Fibroblast of peridontal ligament (primary cell): ENCODE results near the gene ACVR1B.

ENCODE experiments used
- DNase-seq: peaks from one replicate; pipeline ENCODE4 v3.0.0-alpha.2; 2010; ENCODE audit errors: extremely low read depth

Gene ACVR1B

DNA sequence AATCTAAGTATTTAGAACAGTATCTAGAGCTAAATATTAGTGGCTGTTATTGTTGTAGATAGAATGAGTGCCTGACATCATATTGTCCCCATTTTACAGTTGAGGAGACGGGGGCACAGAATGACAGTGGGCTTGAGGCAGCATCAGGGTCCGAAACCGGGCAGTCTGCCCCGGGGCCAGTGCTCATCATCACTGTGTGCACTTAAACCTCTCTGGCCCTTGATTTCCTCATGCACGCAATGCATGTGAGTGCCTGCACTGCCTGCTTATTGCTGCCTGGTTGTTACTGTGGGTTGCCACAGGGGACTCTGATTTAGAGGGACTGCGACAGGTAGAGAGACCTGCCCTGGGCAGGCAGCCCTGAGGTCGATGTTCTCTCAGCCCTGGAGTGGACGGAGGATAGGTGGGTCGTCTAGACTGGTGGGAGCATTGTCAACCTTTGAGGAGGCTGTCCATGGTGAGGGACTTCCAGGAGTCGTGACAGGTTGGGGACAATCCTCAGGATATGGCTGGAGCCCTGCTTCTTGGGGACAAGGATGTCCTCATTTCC is 34.4 kb upstream of the ACVR1B start:
- DNase-seq: no peak

DNA sequence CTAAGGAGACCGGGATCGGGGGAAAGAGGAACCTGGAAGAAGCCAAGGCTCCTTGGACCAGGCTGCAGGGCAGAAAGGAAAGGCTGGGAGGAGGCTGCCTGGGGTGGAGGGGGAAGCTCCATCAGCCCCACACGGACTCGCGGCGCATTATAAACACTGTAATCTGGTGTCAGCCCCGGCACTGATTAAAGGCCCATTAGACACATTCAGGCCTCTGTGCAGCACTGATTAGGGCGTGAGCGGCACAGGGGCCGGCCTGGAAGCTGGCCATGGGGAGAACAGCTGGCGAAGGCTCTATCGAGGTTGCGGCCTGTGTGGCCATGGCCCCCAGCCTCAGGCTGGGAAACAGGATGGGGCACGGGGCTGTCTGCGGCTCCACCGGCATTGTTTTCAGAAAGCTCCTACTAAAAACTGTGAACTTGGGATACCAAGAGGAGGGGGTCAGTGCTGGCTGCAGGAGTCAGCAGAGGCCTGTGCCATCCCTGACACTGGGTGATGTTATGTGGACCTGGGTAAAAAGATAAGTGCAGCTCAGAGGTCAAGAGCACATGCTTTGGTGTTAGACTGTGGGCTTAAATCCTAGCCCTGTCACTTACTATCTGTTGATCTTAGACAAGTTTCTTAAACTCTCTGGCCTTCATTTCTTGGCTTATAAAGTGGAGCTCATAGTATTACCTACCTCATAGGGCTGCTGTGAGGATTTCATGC is 33.6 kb upstream of the ACVR1B start:
- no peak for DNase-seq

DNA sequence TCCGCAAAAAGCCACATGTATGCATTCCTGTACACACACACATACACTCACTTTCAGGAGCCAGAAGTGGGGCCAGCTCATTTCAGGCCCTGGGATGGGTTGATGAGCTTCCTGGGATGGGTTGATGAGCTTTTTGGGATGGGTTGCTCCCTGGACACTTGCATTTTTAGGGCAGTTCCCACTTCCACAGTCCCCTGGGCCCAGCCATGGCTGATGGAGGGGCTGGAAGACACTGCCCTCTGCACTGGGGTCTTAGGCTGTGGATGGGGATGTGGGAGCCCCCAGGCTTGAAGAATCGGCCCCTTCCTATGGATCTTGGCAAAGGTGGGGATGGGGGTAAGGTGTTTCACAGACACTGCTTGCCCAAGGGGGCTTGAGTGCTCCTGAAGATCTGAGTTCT is 31.5 kb upstream of the ACVR1B start:
- DNase-seq: no peak

DNA sequence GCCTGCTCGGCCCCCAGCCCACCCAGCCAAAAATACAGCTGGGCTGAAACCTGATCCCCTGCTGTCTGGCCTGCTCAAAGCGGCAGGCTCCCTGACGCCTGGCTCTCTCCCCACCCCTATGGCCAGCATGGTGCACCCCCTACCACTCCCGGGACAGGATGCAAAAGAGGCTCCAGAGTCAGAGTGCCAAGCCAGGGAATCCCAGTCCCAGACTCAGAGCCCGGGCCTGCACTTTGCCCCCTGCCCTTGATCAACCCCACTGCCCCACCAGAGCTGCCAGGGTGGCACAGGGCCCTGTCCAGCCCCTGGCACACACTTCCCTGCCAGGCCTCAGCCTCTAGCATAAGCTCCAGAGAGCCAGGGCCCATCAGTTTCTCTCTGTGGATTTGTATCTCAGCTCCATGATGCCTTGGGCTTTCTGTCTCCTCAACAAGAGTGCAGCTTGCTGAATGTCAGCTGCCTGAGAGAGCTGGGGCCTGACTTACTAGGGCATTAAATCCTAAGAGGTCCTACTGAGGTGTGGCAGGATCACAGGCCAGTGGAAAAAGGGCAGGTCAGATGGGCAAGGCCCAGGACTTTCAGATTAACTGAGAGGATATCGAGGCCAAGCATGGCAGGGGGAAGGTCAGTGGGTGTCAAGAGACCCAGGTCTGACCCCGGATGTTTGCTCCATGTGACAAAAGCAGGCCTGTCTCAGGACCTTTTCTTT is 30.3 kb upstream of the ACVR1B start:
- no peak for DNase-seq

DNA sequence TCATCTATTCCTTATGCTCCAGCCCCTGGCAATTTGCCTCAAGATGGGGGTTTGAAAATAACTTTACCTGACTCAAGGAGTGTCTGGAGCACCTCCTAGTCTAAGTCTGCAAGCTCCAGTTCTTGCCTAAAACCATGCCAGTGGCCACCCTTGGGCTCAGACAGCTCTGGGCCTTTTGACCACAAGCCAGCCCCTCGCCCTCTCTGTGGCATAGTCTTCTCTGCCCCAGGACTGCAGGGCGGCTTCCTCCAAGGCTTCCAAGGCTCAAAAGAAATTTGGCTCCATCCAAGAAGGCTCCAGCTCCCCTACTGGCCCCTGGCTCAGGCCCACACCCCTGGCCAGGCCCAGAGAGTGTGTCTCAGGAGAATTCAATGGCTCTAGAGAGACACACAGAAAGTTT is 29.4 kb upstream of the ACVR1B start:
- no peak for DNase-seq

DNA sequence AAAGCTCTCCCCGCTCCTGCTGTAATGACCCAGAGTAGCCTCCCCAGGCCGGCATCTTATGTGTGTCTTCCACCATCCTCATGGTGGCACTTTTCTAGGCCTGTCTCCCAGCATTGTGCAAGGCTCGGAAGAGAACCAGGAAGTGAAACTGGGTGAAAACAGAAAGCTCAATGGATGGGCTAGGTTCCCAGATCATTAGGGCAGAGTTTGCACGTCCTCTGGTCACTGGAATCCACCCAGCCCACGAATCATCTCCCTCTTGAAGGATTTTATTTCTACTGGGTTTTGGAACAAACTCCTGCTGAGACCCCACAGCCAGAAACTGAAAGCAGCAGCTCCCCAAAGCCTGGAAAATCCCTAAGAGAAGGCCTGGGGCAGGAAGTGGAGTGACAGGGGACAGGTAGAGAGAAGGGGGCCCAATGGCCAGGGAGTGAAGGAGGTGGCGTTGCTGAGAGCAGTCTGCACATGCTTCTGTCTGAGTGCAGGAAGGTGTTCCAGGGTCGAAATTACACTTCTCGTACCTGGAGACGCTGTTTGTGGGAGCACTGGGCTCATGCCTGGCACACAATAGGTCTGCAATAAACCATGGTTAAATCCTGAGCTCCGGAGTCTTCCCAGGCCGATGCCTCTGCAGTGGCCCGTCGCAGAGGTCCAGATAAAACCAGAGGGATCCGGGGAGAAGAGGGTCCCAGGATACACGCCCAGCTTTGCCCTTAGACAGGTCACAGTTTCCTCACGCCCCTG is 28.6 kb upstream of the ACVR1B start:
- DNase-seq: peak; percentile 90

DNA sequence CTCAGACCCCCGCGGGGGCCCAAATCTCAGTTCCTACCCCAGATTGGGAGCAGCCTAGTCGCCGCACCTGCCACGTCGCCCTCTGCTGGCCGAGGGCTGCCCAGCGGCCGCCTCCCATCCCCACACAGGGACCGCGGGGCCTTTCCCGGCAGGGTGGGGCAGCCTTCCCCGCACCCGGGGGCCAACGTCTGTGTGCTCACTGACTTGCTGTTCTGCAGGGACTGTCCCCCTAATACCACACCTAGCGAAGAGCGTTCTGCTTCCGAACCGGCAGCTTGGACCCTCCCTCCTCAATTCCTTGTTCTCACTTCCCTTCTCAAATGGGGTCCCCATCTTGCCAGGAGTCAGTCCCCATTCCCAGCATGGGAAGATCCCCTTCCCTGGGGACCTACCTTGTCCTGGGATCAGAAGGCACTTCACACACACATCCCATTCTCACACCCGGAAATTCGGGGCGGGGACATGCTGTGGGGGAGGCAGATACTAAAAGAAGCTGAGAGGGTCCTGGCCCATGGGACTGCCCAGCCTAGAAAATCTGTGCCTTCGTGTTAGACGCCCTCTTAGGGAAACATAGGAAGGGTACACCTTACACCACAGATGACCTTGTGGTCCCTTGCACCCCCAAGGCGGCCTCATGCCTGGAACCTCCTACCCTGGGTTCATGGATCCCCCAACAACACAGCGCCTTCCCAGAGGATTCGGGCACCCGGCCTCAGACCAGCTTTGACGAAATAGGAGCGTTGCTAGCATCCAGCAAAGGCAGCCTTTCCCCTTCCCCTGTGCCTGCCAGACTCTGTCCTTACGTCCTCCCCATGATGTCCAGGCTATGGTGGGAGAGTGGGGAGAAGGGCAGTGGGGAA is 27.8 kb upstream of the ACVR1B start:
- DNase-seq: no peak

DNA sequence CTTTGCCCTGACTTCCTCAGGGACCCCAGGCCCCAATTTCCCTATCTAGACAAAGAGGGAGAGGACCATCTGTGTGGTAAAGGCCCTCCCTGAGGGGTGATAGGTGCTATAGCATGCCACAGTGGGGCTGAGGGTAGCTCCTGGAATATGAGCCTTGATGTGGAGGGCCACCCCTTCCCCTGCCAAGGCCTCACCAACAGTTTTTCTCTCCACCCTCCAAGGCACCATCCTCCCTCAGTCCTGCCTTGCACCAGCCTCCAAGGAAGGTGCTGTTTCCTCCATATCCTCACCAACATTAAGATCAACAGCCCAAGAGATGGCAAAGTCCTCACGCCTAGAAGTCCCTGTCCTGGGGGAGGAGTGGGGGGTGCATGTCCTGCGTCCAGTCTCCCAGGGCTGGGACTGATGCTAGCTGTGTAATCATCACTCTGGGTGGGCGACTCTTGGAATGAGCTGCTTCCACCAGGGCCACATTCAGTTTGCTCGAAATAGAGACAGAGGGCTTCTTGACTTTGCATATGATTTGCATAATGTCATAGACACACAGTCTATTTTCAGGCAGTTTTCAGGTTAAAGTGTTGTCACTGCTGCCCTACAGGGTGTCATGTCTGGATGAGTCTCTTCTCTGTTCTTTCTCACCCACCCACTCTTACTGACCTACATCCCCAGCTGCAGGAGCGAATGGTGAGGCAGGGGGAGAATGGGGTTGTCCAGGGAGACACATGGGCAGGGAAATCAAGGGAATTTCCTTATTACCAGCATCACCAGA is 26.8 kb upstream of the ACVR1B start:
- DNase-seq: no peak

DNA sequence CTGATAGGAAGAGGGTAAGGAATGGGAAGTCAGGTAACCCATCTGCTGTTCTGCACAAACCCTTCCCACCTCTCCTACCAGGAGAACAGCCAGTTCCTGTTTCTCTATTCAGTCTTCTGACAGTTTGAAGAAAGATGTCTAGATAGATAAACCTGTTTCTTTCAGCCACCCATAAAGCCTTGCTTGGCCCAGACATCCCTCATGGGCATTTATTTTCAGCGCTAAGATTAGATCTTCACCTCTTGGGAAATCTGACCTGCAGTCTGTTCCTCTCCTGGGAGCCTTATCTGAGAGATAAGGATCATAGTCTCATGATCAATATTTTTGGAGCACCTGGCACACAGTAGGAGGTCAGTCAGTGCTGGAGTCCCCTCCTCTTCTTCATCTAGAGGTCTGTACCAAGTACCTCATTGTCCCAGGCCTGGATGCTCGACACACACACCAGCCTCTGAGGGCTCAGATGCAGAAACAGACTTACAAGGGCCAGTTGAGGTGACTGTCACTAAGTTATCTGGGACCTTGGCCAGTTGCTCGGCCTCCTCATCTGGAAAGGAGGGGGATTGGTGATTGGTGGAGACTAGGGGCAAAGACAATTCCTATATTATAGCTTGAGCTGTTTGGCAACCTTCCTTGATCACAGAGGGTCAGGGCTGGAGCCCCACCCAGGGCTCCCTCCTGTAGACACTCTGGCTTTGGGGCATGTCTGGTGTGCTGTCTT is 26.0 kb upstream of the ACVR1B start:
- no peak for DNase-seq

DNA sequence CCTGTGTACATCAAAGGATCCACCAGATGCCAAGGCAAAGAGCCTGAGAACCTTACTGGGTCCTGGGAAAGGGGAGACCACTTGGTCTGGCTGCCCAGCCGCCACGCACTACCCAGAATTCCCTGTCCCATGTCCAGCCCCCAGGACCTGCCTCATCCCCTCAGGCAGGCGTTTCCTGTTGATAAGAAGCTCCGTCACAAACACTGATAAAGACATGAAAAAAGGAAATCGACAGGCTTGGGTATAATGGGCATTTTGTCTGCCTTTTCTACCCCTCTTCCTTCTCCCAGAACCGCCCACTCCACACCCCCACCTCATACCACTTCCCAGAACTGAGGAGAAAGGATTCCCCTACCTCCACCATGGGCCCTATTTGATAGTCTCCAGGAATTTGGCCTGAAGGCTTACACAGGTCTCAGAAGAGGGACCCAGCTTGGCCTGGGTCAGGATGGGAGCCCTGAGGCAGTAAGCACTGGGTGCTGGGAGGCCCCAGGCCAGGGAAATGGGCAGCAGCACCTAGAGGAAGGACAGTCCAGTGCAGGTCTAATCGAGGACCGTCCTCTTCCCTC is 25.4 kb upstream of the ACVR1B start:
- DNase-seq: no peak

DNA sequence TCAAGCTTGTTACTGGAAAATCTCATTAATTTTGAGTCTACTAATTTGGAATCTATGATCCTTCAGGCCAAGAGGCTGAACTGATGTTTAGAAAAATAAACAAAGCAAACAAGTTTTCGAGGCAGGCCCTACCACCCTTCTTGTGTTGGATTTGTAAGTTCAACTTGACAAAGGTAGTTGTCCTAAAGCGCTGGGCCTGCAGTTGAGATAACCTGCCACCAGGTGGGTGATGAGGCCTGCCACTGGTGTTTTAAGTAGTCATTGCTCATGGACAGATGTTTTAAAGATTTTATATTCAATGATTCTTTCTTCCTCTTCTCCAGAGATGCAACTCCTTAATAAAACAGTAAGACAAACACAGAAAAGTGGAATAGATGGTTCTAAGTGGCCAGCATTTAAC is 24.8 kb upstream of the ACVR1B start:
- peak; percentile 25 for DNase-seq

DNA sequence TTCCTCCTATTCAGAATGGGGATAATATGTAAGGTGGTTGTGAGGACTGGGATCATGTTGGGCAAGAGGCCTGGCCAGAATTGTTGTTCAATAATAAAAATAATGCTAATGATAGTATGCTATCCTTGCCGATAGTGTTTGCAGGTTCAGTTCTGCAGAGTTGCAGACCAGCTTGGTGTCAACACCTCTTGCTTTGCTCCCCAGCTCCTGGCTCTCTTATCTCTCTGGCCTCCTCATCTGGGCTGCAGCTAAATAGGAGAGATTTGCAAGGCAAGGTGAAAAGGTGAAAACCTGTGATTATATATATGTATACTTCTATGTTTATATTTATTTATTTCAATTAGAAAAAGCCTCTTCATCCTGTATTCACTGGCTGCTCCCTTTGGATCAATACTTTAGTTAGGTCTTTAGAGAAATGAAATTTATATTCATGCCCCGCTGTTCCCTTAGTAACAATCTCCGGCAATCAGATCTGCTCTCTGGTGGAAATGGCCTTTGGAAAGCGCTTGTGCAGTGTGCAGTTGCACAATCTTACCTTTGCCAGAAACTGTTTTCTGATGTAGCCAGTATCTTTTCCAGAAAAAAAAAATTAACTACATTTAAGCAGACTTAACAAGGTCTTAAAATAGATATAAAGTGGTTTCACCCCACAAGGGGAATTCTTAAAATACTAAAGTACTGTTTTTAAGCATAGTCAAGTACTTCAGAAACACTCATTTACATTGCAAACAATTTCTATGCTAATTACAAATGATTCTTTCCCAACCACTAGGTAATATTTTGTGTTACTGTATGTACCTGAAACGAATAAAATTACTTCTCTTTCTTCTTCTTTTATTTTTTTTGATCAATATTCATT is 19.1 kb upstream of the ACVR1B start:
- DNase-seq: no peak

DNA sequence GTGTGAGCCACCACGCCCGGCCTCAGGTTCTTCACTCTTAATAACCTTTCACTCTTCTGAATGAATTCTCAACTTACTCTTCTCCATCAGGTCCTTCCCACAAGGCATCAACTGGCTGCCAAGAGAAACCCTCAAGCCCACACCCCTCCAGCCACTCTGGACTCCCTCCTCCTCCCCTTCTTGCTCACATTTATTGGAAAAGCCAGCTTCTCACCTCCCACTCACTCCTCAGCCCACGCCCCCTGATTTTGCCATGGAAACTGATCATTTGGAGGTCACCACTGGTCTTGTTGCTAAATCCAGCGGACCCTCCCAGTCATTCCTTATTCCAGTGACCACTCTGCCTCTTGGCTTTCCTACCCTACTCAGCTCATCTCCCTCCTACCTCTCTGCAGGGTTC is 17.4 kb upstream of the ACVR1B start:
- DNase-seq: no peak

DNA sequence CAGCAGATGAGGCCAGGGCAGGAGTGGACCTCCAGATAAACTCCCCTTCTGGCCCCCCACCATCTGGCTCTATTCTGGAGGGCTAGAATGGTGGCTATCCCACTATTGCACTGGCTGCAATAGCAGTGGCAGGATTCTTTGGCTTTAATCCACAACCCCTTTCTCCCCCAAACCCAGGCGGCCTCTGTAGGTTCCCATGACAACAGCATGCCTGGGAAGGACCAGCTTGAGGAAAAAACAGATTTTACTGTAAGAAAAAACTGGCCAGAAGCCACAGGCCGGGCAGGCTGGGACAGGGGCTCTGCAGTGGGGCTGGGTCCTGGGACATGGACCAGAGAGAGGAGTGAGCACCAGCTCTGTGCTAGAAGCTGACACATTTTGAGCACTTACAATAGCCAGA is 13.6 kb upstream of the ACVR1B start:
- DNase-seq: no peak

DNA sequence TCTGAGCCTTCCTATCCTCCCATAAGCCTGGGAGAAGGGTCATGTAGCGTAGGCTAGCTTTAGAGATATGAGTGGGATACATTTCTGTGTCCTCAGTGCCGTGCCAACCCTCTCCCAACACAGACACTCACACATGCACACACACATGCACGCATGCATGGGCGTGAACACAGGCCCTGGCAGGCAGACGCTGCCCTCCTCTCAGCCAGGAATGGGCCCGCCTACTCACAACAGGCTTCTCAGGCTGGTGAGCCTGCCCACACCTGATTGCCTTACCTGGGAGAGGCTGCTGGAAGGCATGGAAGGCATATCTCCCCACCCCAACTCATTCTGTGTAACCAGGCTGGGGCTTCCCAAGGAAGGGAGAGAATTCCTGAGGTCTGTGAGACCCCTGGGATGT is 12.8 kb upstream of the ACVR1B start:
- DNase-seq: no peak

DNA sequence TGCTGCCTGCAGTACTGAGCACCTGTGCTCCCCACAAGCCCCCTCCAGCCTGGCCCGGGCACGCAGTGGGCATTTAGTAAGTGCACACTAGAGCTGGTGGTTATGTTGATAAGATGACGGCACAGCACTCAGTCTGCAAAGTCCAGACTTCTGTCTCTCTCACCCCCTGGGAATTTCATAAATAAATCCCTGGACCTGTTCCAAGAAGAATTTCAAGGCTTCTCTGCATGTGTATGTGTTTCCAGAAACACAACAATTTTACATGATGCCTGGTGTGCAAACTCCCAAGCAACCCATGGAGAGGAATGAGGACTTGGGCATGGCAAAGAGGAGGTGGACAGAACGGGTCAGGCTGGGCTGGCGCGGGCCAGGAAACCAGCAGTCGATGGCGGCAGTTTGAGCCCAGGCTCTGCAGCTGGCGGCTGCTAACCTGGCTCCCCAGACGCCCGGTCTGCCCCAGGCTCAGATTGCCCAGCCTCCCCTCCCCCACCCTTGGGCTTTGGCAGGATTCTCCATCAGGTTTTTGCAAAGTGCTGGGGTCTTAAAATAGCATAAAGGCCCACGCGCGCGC is 10.4 kb upstream of the ACVR1B start:
- no peak for DNase-seq

DNA sequence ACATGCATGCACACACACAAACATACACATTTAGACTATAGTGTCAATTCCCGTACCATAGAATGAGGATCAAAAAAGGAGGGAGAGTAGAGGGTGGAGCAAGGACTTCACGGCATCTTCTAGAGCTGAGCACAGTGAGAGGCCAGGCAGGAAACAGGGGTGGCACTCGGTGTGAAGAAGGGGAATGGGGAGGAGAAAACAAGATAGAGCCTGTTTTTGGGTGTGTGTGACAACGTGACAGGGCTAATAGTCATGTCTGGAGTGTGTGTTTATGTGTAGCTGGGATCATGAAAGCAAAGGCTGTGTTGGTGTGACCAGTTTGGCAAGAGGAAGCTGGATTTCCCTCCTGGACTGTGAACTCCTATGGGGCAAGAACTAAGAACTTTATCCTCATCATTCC is 9.9 kb upstream of the ACVR1B start:
- no peak for DNase-seq

DNA sequence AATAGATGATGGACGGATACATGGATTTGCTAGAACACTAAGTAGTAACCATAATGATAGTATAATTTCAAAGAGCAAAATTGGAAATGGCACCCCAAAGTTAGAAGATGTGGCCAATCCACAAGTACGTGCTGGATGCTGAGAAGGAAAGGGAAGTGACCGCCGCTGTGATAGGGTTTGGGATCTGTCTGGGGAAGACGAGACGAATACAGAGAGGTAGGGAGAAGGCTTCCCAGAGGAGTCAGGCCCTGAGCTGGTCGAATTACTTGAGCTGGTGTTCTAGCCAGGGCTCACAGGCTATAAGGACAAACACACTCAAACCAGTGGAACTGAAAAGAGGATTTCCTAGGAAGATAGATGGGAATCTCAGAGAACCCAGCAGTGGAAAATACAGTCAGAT is 9.4 kb upstream of the ACVR1B start:
- DNase-seq: no peak
